H1 (cell line): ENCODE measurements around the gene UBL4A. TPM values are rescaled to one million over a fixed set of nuclear protein-coding genes. Genes with fewer than 3 reads are reported as not detected.

Experiments used
- CTCF ChIA-PET: fragments of 300-600 bp; sonication (Branson Sonifier 250); formaldehyde crosslinking; loops from one replicate; lab custom pipeline; 2021; ENCODE audit not compliant: partially characterized antibody; lab: Charles Lee
- POLR2A ChIA-PET: fragments of 300-600 bp; sonication (Branson Sonifier 250); formaldehyde crosslinking; loops from one replicate; lab custom pipeline; 2021; ENCODE audit warnings: inconsistent platforms; ENCODE audit not compliant: partially characterized antibody; lab: Charles Lee
- DNase-seq, 2 experiments: peaks; one replicate each; pipeline versions ENCODE4 v3.0.0 to v3.0.0-alpha.2; 2010 to 2022; ENCODE audit warnings: low spot score in 2 of 2, low read depth in 1 of 2, mixed read lengths in 1 of 2
- FAIRE-seq: peaks from 2 replicates; lab custom pipeline; 2011; peaks lifted over from hg19 to GRCh38; lab: Jason Lieb, UNC
- H2AFZ ChIP-seq: 2 replicates; pipeline ENCODE4 v1.8.1; 2012; ENCODE audit warnings: low read length, inconsistent platforms
- H2AK5ac ChIP-seq: 2 replicates; pipeline ENCODE4 v1.6.1; 2013; ENCODE audit warnings: low read depth, low read length
- H2BK120ac ChIP-seq: replicated peaks from 2 replicates; pipeline ENCODE3; 2013; ENCODE audit warnings: low read depth, low read length, inconsistent platforms
- H2BK12ac ChIP-seq: 2 replicates; pipeline ENCODE4 v1.6.1; 2013; ENCODE audit warnings: low read depth, low read length
- H2BK15ac ChIP-seq: 2 replicates; pipeline ENCODE4 v1.6.1; 2013; ENCODE audit warnings: low read length
- H2BK20ac ChIP-seq: 2 replicates; pipeline ENCODE4 v1.6.1; 2013; ENCODE audit warnings: low read length
- H2BK5ac ChIP-seq: 2 replicates; pipeline ENCODE4 v1.6.1; 2013; ENCODE audit warnings: low read depth, low read length
- H3K14ac ChIP-seq: 2 replicates; pipeline ENCODE4 v1.6.1; 2013; ENCODE audit warnings: inconsistent platforms; ENCODE audit not compliant: insufficient read length
- H3K18ac ChIP-seq: 2 replicates; pipeline ENCODE4 v1.6.1; 2013; ENCODE audit warnings: low read length; ENCODE audit errors: extremely low read depth
- H3K23ac ChIP-seq: 2 replicates; pipeline ENCODE4 v1.6.1; 2013; ENCODE audit warnings: inconsistent platforms; ENCODE audit not compliant: insufficient read length
- H3K23me2 ChIP-seq: 2 replicates; pipeline ENCODE4 v1.6.1; 2013; ENCODE audit warnings: low read depth, low read length
- H3K27ac ChIP-seq: 2 replicates; pipeline ENCODE4 v1.6.1; 2011; ENCODE audit warnings: low read depth, low read length, inconsistent platforms
- H3K27me3 ChIP-seq, 4 experiments: replicated peaks in 1 of 4; 1 replicate in 1 of 4; 2 replicates in 3 of 4; pipeline versions ENCODE4 v1.6.1 to v1.8.1; 2011 to 2013; ENCODE audit warnings: low read length in 3 of 4, mild to moderate bottlenecking in 3 of 4, inconsistent platforms in 2 of 4, mixed read lengths in 2 of 4, moderate library complexity in 1 of 4; ENCODE audit not compliant: control insufficient read depth in 3 of 4, insufficient read depth in 3 of 4; ENCODE audit errors: extremely low read depth in 1 of 4
- H3K36me3 ChIP-seq, 4 experiments: 2 replicates each; pipeline versions ENCODE4 v1.6.1 to v1.8.1; 2011 to 2013; ENCODE audit warnings: mild to moderate bottlenecking in 4 of 4, low read length in 3 of 4, moderate library complexity in 2 of 4, control low read depth in 1 of 4, inconsistent platforms in 1 of 4; ENCODE audit not compliant: insufficient read depth in 4 of 4, control insufficient read depth in 2 of 4
- H3K4ac ChIP-seq: replicated peaks from 2 replicates; pipeline ENCODE3; 2013; ENCODE audit warnings: low read length, low read depth, mixed read lengths, inconsistent platforms; ENCODE audit not compliant: insufficient read length
- H3K4me1 ChIP-seq, 4 experiments: replicated peaks in 1 of 4; 1 replicate in 1 of 4; 2 replicates in 3 of 4; pipeline versions ENCODE4 v1.6.1 to v1.8.1; 2011 to 2013; ENCODE audit warnings: low read length in 3 of 4, inconsistent platforms in 2 of 4, mixed read lengths in 1 of 4; ENCODE audit not compliant: insufficient read depth in 4 of 4, control insufficient read depth in 3 of 4
- H3K4me2 ChIP-seq, 2 experiments: 2 replicates each; pipeline versions ENCODE4 v1.6.1 to v1.8.1; 2011 to 2013; ENCODE audit warnings: low read depth in 2 of 2, low read length in 2 of 2, control low read depth in 1 of 2, inconsistent platforms in 1 of 2, mild to moderate bottlenecking in 1 of 2; ENCODE audit not compliant: insufficient read depth in 1 of 2
- H3K4me3 ChIP-seq, 4 experiments: fragments of 200-600, 300-600 bp in 1 of 4; sonication (generic), shearing (Covaris generic), sonication (Bioruptor Twin) in 1 of 4; 2 replicates each; pipeline versions ENCODE4 v1.5.1 to v1.8.1; 2011 to 2016; ENCODE audit warnings: low read length in 4 of 4, low read depth in 3 of 4, control low read depth in 2 of 4, inconsistent platforms in 2 of 4, mild to moderate bottlenecking in 2 of 4, mixed read lengths in 1 of 4, moderate library complexity in 1 of 4; ENCODE audit not compliant: insufficient read depth in 2 of 4; ENCODE audit errors: extremely low read depth in 1 of 4
- H3K56ac ChIP-seq: replicated peaks from 2 replicates; pipeline ENCODE3; 2013; ENCODE audit warnings: low read depth, mild to moderate bottlenecking, mixed read lengths, low read length, inconsistent platforms; ENCODE audit not compliant: insufficient read length
- H3K79me1 ChIP-seq: 2 replicates; pipeline ENCODE4 v1.6.1; 2013; ENCODE audit warnings: low read depth, low read length, control low read depth
- H3K79me2 ChIP-seq, 2 experiments: 2 replicates each; pipeline versions ENCODE4 v1.6.1 to v1.8.1; 2012 to 2013; ENCODE audit warnings: low read length in 2 of 2, mild to moderate bottlenecking in 2 of 2, inconsistent platforms in 1 of 2; ENCODE audit not compliant: insufficient read depth in 2 of 2, control insufficient read depth in 1 of 2
- H3K9ac ChIP-seq, 4 experiments: replicated peaks in 1 of 4; 1 replicate in 1 of 4; 2 replicates in 3 of 4; pipeline versions ENCODE4 v1.6.1 to v1.8.1; 2011 to 2013; ENCODE audit warnings: low read depth in 3 of 4, low read length in 3 of 4, control low read depth in 2 of 4, mild to moderate bottlenecking in 2 of 4, moderate library complexity in 2 of 4, inconsistent platforms in 1 of 4; ENCODE audit errors: extremely low read depth in 1 of 4
- H3K9me3 ChIP-seq, 2 experiments: 2 replicates each; pipeline versions ENCODE4 v1.6.1 to v1.8.1; 2012 to 2013; ENCODE audit warnings: mild to moderate bottlenecking in 2 of 2, moderate library complexity in 2 of 2, control low read depth in 1 of 2, inconsistent platforms in 1 of 2, low read depth in 1 of 2, low read length in 1 of 2, mixed read lengths in 1 of 2; ENCODE audit not compliant: insufficient read depth in 2 of 2
- H4K20me1 ChIP-seq, 2 experiments: replicated peaks in 1 of 2; 2 replicates each; pipeline versions ENCODE3 to v1.8.1; 2011 to 2013; ENCODE audit warnings: inconsistent platforms in 2 of 2, low read length in 2 of 2, mild to moderate bottlenecking in 1 of 2; ENCODE audit not compliant: insufficient read depth in 2 of 2, control insufficient read depth in 1 of 2
- H4K5ac ChIP-seq: 2 replicates; pipeline ENCODE4 v1.6.1; 2013; ENCODE audit warnings: low read length, low read depth, mixed read lengths, inconsistent platforms; ENCODE audit not compliant: insufficient read length
- H4K8ac ChIP-seq: 2 replicates; pipeline ENCODE4 v1.8.0; 2013; ENCODE audit warnings: mild to moderate bottlenecking, moderate library complexity, low read length, inconsistent platforms; ENCODE audit not compliant: insufficient read depth; ENCODE audit errors: extremely low read depth
- H4K91ac ChIP-seq: replicated peaks from 2 replicates; pipeline ENCODE3; 2013; ENCODE audit warnings: low read length, mixed read lengths, inconsistent platforms; ENCODE audit not compliant: insufficient read length
- CBX5 ChIP-seq: fragments of 300-800, 300-1000 bp; sonication (generic); IDR thresholded peaks from 2 replicates; pipeline ENCODE4 v1.7.1; 2016; ENCODE audit warnings: antibody characterized with exemption, low read length, low read depth
- CREB1 ChIP-seq: IDR thresholded peaks from 2 replicates; pipeline ENCODE4 v1.6.1; 2012; ENCODE audit warnings: inconsistent platforms
- EGR1 ChIP-seq: IDR thresholded peaks from 2 replicates; pipeline ENCODE4 v1.6.1; 2011; ENCODE audit warnings: low read depth, low read length, borderline replicate concordance
- HDAC2 ChIP-seq, 2 experiments: fragments of 300-600 bp in 1 of 2; sonication (generic) in 1 of 2; IDR thresholded peaks; 2 replicates each; pipeline ENCODE4 v1.6.1; 2011 to 2012; ENCODE audit warnings: low read depth in 2 of 2, low read length in 2 of 2, mild to moderate bottlenecking in 2 of 2, moderate library complexity in 2 of 2, borderline replicate concordance in 1 of 2, inconsistent platforms in 1 of 2
- KDM1A ChIP-seq: fragments of 200-600, 300-600 bp; sonication (generic); IDR thresholded peaks from 2 replicates; pipeline ENCODE4 v1.7.1; 2016; ENCODE audit warnings: mild to moderate bottlenecking, low read length, borderline replicate concordance
- POLR2AphosphoS5 ChIP-seq: IDR thresholded peaks from 2 replicates; pipeline ENCODE4 v1.6.1; 2011; ENCODE audit warnings: low read depth, low read length
- RBBP5 ChIP-seq: IDR thresholded peaks from 2 replicates; pipeline ENCODE4 v1.7.1; 2012; ENCODE audit warnings: low read depth, mild to moderate bottlenecking, inconsistent platforms, low read length, moderate library complexity, borderline replicate concordance
- RNF2 ChIP-seq: fragments of 200-900, 300-1000 bp; sonication (generic); IDR thresholded peaks from 2 replicates; pipeline ENCODE4 v1.7.1; 2016; ENCODE audit warnings: borderline replicate concordance, low read depth, mild to moderate bottlenecking, antibody characterized with exemption, low read length; ENCODE audit not compliant: poor library complexity, severe bottlenecking; ENCODE audit errors: missing control alignments
- SAP30 ChIP-seq: fragments of 300-600 bp; sonication (generic); IDR thresholded peaks from 2 replicates; pipeline ENCODE4 v1.7.1; 2012; ENCODE audit warnings: low read length, moderate library complexity, mild to moderate bottlenecking, inconsistent platforms; ENCODE audit not compliant: insufficient read depth, insufficient replicate concordance
- SP1 ChIP-seq: IDR thresholded peaks from 2 replicates; pipeline ENCODE4 v1.6.1; 2011; ENCODE audit warnings: low read depth, low read length
- SUZ12 ChIP-seq: fragments of 200-600 bp; sonication (generic); IDR thresholded peaks from 2 replicates; pipeline ENCODE4 v1.6.1; 2012; ENCODE audit warnings: mild to moderate bottlenecking, inconsistent platforms, low read length, moderate library complexity, mixed read lengths
- TAF7 ChIP-seq: optimal IDR thresholded peaks from 2 replicates; pipeline ENCODE3; 2011; ENCODE audit warnings: low read depth, mild to moderate bottlenecking, inconsistent platforms, low read length, moderate library complexity, borderline replicate concordance
- ZNF274 ChIP-seq: IDR thresholded peaks from 2 replicates; pipeline ENCODE4 v1.7.0; 2012; ENCODE audit warnings: low read length, borderline replicate concordance; ENCODE audit errors: extremely low read depth
- WGBS, 2 experiments: shearing (Covaris generic) in 1 of 2; methylation state at CpG; one replicate each; pipeline versions ENCODE4 v1.1.6 to v1.1.7; 2013 to 2015; ENCODE audit warnings: low lambda C conversion rate in 2 of 2, mixed read lengths in 2 of 2, inconsistent platforms in 1 of 2, low coverage in 1 of 2, missing lambda C conversion rate in 1 of 2; ENCODE audit not compliant: insufficient replicate concordance in 2 of 2, insufficient coverage in 1 of 2, insufficient read length in 1 of 2; ENCODE audit errors: extremely low coverage in 1 of 2, missing lambda C conversion rate in 1 of 2; 5-methylcytosine and 5-hydroxymethylcytosine counted together
- polyA plus RNA-seq, 7 experiments: library from polyadenylated mRNA; depleted of rRNA in 3 of 7; stranded (reverse) in 5 of 7; unstranded in 2 of 7; fragments of >200 nt in 5 of 7; fragments of 200-250 nt in 2 of 7; gene quantifications; 1 replicate in 5 of 7; 2 replicates in 1 of 7; 4 replicates in 1 of 7; pipeline versions ENCODE4 v1.2.1 to v1.2.3, GENCODE V29; 2011 to 2013; ENCODE audit warnings: missing spikeins in 2 of 7, mixed read lengths in 2 of 7
- total RNA-seq: library from RNA; stranded (reverse); fragmentation: NEBNext Ultra II Directional; extraction: Animal tissue kit (Norgen Biotek cat#: 25700); gene quantifications from 2 replicates; pipeline ENCODE4 v1.2.1, GENCODE V29; 2021

UBL4A gene
- total and polyA plus RNA-seq, 2 of the 8 experiments (the other 6 are each of a cell fraction or from before 2014, with no cell fraction given): 23.1 to 31.7 TPM

DNA sequence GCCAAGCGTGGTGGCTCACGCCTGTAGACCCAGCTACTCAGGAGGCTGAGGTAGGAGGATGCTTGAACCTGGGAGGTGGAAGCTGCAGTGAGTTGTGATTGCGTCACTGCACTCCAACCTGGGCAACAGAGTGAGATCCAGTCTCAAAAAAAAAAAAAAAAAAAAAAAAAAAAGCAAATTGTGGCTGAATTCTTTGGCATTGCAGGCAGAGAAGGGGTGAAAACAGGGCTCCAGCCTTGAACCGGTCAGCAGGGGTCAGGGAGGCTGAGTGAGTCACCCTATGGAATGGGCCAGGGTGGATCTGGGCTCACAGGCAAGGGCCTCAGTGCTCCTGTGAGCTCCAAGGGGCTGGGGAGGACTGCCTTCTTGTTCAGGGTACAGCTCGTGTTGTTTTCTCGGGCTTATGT, 42.8 kb upstream of the UBL4A start:
- H2BK12ac ChIP-seq: no peak overlapping the region
- H3K14ac ChIP-seq: no peak overlapping the region
- no peak overlapping the region for H3K23ac ChIP-seq
- H3K79me2 ChIP-seq: no peaks in the 10 kb centered on the region
- H3K9ac ChIP-seq: no peak overlapping the region
- no peak overlapping the region for H2BK15ac ChIP-seq
- no peak overlapping the region for H2AFZ ChIP-seq
- H3K4ac ChIP-seq: no peak overlapping the region
- FAIRE-seq (no peak), DNase-seq (no peak)
- H3K27me3 ChIP-seq: peaks cover 0 to 6% (median 2%) of the 10 kb centered on the region in 4 experiments; a peak in 4 of 7 replicates
- H3K27ac ChIP-seq: no peak overlapping the region
- no peak overlapping the region for H3K18ac ChIP-seq
- no peaks in the 10 kb centered on the region for H3K79me1 ChIP-seq
- no peak overlapping the region for H2BK20ac ChIP-seq
- no peak overlapping the region for H2AK5ac ChIP-seq
- 100% methylated on average over 2 of the region's 6 CpGs; no CpG with 5 or more reads in 1 of the 2 experiments for WGBS, 2 experiments
- CTCF ChIA-PET: interaction anchor here (1.1 kb wide), 2 partner anchors 13 to 131 kb away, joined by 3 read pairs; partner anchors contain the start of genes FAM3A and RPL10
- H3K36me3 ChIP-seq: peaks cover 5 to 20% (median 14%) of the 10 kb centered on the region in 4 experiments; a peak in 7 of 8 replicates
- H4K5ac ChIP-seq: no peak overlapping the region
- H3K4me1 ChIP-seq: 0 out of 7 replicates have a peak, but pooled peaks cover 0 to 3% (median 0%) of the 10 kb centered on the region in 4 experiments
- H2BK5ac ChIP-seq: no peak overlapping the region
- H3K23me2 ChIP-seq: peaks cover 2% of the 10 kb centered on the region; the same call in 1 of the 2 replicates
- no peak overlapping the region for H3K56ac ChIP-seq
- H4K20me1 ChIP-seq: peaks cover 2 to 7% of the 10 kb centered on the region in 2 experiments
- H4K8ac ChIP-seq: no peak overlapping the region
- H3K4me2 ChIP-seq: no peak overlapping the region
- H4K91ac ChIP-seq: no peak overlapping the region
- POLR2A ChIA-PET: interaction anchor here (1.0 to 1.1 kb wide), 4 partner anchors 39 to 129 kb away, joined by 3 read pairs; partner anchors contain the start of gene SLC10A3
- no peaks in the 10 kb centered on the region for H3K9me3 ChIP-seq
- no peak overlapping the region for H2BK120ac ChIP-seq
- no peak overlapping the region for H3K4me3 ChIP-seq
- TF ChIP-seq SAP30: no peak
- no peak for TF ChIP-seq EGR1
- no peak for TF ChIP-seq RBBP5
- TF ChIP-seq HDAC2 (IDR thresholded peaks at IDR 0.05; ENCODE audit: borderline replicate concordance in 1 of 2, low read depth in 2 of 2, low read length in 2 of 2): no peak
- no peak for TF ChIP-seq SUZ12
- no peak for TF ChIP-seq TAF7
- TF ChIP-seq RNF2: no peak
- no peak for TF ChIP-seq CBX5
- TF ChIP-seq ZNF274: no peak
- TF ChIP-seq SP1: no peak
- no peak for TF ChIP-seq KDM1A
- TF ChIP-seq POLR2AphosphoS5: no peak
- no peak for TF ChIP-seq CREB1
